Gastroesophageal sphincter (tissue), 4 donors: ENCODE data around the gene SEC24D. TPM values are rescaled to one million over a fixed set of nuclear protein-coding genes. Genes with fewer than 3 reads are reported as not detected.

Source experiments
- ATAC-seq: fragments of 150-250 bp; one replicate; pipeline ENCODE4 v1.9.1; 2016; ENCODE audit warnings: mild to moderate bottlenecking, moderate library complexity
- H3K27ac ChIP-seq, 4 donors: fragments of 200-600 bp; sonication (generic) in 3 of 4; 1 replicate in 3 of 4; 2 replicates in 1 of 4; pipeline ENCODE4 v1.5.1; 2016 to 2019
- H3K27me3 ChIP-seq: fragments of 200-600 bp; sonication (generic); one replicate; pipeline ENCODE4 v1.5.1; 2019
- H3K36me3 ChIP-seq, 2 donors: fragments of 200-600 bp; sonication (generic); one replicate each; pipeline ENCODE4 v1.5.1; 2019; ENCODE audit warnings: control low read depth in 1 of 2
- H3K4me1 ChIP-seq, 3 donors: fragments of 200-600 bp; sonication (generic); 1 replicate in 2 of 3; 2 replicates in 1 of 3; pipeline ENCODE4 v1.5.1; 2016 to 2019; ENCODE audit warnings: control low read depth in 2 of 3
- H3K4me3 ChIP-seq, 2 donors: fragments of 200-600 bp; sonication (generic); one replicate each; pipeline ENCODE4 v1.5.1; 2019; ENCODE audit warnings: mild to moderate bottlenecking in 1 of 2, moderate library complexity in 1 of 2
- H3K9me3 ChIP-seq, 3 donors: fragments of 200-600 bp; sonication (generic); one replicate each; pipeline ENCODE4 v1.5.1; 2017 to 2019; ENCODE audit warnings: control low read depth in 2 of 3
- CTCF ChIP-seq, 4 experiments: fragments of 200-600 bp in 2 of 4; fragments of 450-650 bp in 2 of 4; sonication (generic) in 1 of 4; IDR thresholded peaks; one replicate each; pipeline ENCODE4 v1.5.1; 2017 to 2019; ENCODE audit warnings: antibody characterized with exemption in 4 of 4, mild to moderate bottlenecking in 2 of 4, moderate library complexity in 2 of 4
- EP300 ChIP-seq: sonication (generic); formaldehyde crosslinking; IDR thresholded peaks from one replicate; pipeline ENCODE4 v1.6.1; 2017; ENCODE audit warnings: antibody characterized with exemption, mild to moderate bottlenecking
- POLR2A ChIP-seq, 2 donors: fragments of 450-650 bp; IDR thresholded peaks; one replicate each; pipeline ENCODE4 v1.6.1; 2017; ENCODE audit warnings: antibody characterized with exemption in 2 of 2, mild to moderate bottlenecking in 2 of 2, moderate library complexity in 1 of 2
- POLR2AphosphoS5 ChIP-seq: sonication (generic); formaldehyde crosslinking; IDR thresholded peaks from one replicate; pipeline ENCODE4 v1.6.1; 2017; ENCODE audit warnings: antibody characterized with exemption
- WGBS, 2 donors: methylation state at CpG; one replicate each; pipeline ENCODE4 v1.1.5; 2018; ENCODE audit warnings: low coverage in 1 of 2; 5-methylcytosine and 5-hydroxymethylcytosine counted together
- total RNA-seq, 4 donors: library from RNA; depleted of rRNA; stranded (reverse); fragments of >200 nt; gene quantifications; one replicate each; pipeline ENCODE4 v1.1.0, GENCODE V29; 2016

The SEC24D gene
- total RNA-seq, 4 donors from 2014 or later = 29.3 to 40.9 (median 33.2) TPM

DNA sequence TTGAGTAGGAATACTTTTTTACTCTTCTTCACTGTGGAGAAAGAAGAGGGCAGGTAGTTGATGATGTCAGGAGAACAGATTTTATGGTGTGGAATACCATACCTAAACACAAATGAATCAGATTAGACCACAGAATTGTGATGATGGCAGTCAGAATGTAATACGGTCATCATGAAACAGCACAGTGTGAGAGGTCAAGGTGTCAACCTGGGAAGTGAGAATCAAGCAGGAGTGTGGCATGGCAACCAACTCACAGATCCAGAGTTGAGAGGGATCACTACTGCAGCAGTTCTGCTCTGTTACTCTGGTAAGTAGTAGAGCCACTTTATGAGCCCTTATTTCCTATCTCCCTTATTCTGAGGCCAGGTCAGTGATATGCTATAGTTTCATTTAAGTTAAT, 123.1 kb downstream of the SEC24D start:
- Histone ChIP-seq H3K4me3 (no peak overlapping the region), H3K4me1 (no peaks in the 10 kb centered on the region), H3K9me3 (no peaks in the 10 kb centered on the region), H3K27ac (no peak overlapping the region), H3K27me3 (no peaks in the 10 kb centered on the region), H3K36me3 (peaks cover 0 to 59% of the 10 kb centered on the region in 2 donors)
- 50 to 100% methylated on average over 1 of the region's 1 CpG for WGBS, 2 donors
- ATAC-seq = no peak
- no peak for TF ChIP-seq CTCF (IDR thresholded peaks at IDR 0.05)
- no peak for TF ChIP-seq EP300
- TF ChIP-seq POLR2AphosphoS5 = no peak
- no peak for TF ChIP-seq POLR2A (IDR thresholded peaks at IDR 0.05)

DNA sequence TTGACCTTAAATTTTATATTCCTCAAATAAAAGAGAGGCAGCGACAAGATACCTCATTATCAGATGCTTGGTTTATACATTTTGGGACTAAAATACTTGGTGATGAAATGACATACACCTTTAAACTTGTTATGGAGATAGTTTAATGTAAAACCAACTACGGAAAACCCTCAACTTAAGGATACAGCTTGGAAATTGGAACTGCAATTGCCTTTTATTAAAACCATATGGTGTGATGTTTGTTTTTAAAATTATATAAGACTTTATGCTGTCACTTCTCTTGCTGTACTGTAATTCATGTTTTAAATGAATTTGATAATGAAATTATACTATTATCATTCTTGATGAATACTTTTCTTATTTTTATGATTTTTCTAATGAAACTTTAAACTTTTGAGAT, 124.9 kb downstream of the SEC24D start:
- no peak for ATAC-seq
- no peak for TF ChIP-seq EP300
- TF ChIP-seq CTCF (IDR thresholded peaks at IDR 0.05) = no peak
- TF ChIP-seq POLR2AphosphoS5 = no peak
- no peak for TF ChIP-seq POLR2A (IDR thresholded peaks at IDR 0.05)
- 67 to 94% methylated on average over 2 of the region's 2 CpGs for WGBS, 2 donors
- no peaks in the 10 kb centered on the region for H3K27me3 ChIP-seq
- H3K27ac ChIP-seq = no peak overlapping the region
- no peaks in the 10 kb centered on the region for H3K4me1 ChIP-seq
- H3K9me3 ChIP-seq = no peaks in the 10 kb centered on the region
- no peak overlapping the region for H3K4me3 ChIP-seq
- peaks cover 3 to 77% of the 10 kb centered on the region in 2 donors for H3K36me3 ChIP-seq

- ATAC-seq = no peak
- WGBS, 2 donors = 32 to 78% methylated on average over 2 of the region's 2 CpGs
- TF ChIP-seq POLR2A (IDR thresholded peaks at IDR 0.05) = no peak
- TF ChIP-seq EP300 = no peak
- H3K27me3 ChIP-seq = no peaks in the 10 kb centered on the region
- no peaks in the 10 kb centered on the region for H3K9me3 ChIP-seq
- no peaks in the 10 kb centered on the region for H3K4me1 ChIP-seq
- H3K27ac ChIP-seq = no peak overlapping the region
- peaks cover 6 to 98% of the 10 kb centered on the region in 2 donors for H3K36me3 ChIP-seq
- no peak overlapping the region for H3K4me3 ChIP-seq
Measured at GRCh38 chr4:118703118-118703517, 132.8 kb downstream of the SEC24D start.

GRCh38 chr4:118684873-118685811, 150.8 kb downstream of the SEC24D start, which contains the start of gene METTL14:
TSS of gene METTL14 (plus strand) at chr4:118685392. CDS start at chr4:118685535, 143 bp downstream.
- peak; percentile 98 for ATAC-seq
- WGBS, 2 donors = 3 to 5% methylated on average over 26 to 29 of the region's 42 CpGs
- no peaks in the 10 kb centered on the region for H3K27me3 ChIP-seq
- no peaks in the 10 kb centered on the region for H3K9me3 ChIP-seq
- TF ChIP-seq POLR2AphosphoS5 (peak; percentile 63), POLR2A (IDR thresholded peaks at IDR 0.05) (no peak), CTCF (IDR thresholded peaks at IDR 0.05) (peak in 3 of 4 experiments; percentile 20 to 33 (median 27))
- peak within 1 kb of the TSS; percentile 88 to 94 (median 90) for H3K27ac ChIP-seq
- H3K4me1 ChIP-seq = peaks cover 7 to 24% (median 8%) of the 10 kb centered on the region in 3 donors
- peak within 1 kb of the TSS; percentile 63 to 72 for H3K4me3 ChIP-seq
- peaks cover 0 to 27% of the 10 kb centered on the region in 2 donors for H3K36me3 ChIP-seq

DNA sequence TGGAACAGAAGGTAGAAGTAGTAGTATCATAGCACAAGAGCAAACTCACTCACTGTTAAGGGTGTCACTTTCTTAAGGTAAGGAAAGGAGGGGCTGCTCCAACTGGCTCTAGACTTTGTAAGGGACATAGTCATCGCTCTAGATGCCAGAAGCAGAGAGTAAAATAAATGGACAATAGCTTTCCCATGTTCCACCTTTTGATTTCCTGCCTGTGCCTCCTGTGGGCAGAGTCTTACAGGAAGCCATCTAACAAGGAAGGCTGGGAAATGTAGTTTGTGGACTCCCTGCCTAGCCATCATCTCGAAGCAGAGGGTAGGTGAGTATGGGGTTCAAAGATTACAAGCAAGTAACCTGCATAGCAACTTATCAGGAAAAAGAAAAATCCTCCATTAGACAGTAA, 152.4 kb downstream of the SEC24D start:
- TF ChIP-seq EP300 (no peak), POLR2A (IDR thresholded peaks at IDR 0.05) (no peak), CTCF (IDR thresholded peaks at IDR 0.05) (no peak), POLR2AphosphoS5 (no peak)
- Histone ChIP-seq H3K9me3 (no peaks in the 10 kb centered on the region), H3K27me3 (no peaks in the 10 kb centered on the region), H3K4me3 (no peak overlapping the region), H3K36me3 (peaks cover 0 to 10% of the 10 kb centered on the region in 2 donors), H3K4me1 (peaks cover 7 to 24% (median 8%) of the 10 kb centered on the region in 3 donors), H3K27ac (no peak overlapping the region)
- 0% methylated on average over 2 of the region's 2 CpGs for WGBS, 2 donors
- ATAC-seq = no peak
